ENCODE results near the gene TMEM50B. TPM values are rescaled to one million over a fixed set of nuclear protein-coding genes. Genes with fewer than 3 reads are reported as not detected.

Gene TMEM50B
- total and polyA plus RNA-seq, 2 experiments from 2014 or later: 25.1 to 26.1 TPM

DNA sequence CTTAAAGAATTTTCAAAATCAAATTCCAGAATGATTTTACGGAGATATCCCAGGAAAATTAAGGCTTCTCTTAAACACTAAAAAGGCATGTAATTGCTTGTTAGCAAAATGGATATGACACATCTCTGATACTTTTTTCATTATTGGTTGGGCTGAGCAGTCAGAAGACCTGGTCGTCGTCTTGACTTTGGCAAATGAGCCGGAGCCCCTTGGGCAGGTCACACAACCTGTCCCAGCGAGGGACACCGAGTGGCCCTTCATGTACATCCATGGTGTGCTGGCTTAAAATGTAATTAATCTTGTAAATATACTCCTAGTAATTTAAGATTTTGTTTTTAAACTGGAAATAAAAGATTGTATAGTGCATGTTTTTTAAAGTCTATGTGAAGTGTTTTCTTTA lies 42.6 kb downstream of the TMEM50B start (continued):
- no peak for TF ChIP-seq NANOG (IDR thresholded peaks at IDR 0.05; ENCODE audit: borderline replicate concordance)
- no peak for TF ChIP-seq EZH2 (IDR thresholded peaks at IDR 0.05; ENCODE audit: low read depth, unreplicated experiment)
- TF ChIP-seq, protein P1, sequence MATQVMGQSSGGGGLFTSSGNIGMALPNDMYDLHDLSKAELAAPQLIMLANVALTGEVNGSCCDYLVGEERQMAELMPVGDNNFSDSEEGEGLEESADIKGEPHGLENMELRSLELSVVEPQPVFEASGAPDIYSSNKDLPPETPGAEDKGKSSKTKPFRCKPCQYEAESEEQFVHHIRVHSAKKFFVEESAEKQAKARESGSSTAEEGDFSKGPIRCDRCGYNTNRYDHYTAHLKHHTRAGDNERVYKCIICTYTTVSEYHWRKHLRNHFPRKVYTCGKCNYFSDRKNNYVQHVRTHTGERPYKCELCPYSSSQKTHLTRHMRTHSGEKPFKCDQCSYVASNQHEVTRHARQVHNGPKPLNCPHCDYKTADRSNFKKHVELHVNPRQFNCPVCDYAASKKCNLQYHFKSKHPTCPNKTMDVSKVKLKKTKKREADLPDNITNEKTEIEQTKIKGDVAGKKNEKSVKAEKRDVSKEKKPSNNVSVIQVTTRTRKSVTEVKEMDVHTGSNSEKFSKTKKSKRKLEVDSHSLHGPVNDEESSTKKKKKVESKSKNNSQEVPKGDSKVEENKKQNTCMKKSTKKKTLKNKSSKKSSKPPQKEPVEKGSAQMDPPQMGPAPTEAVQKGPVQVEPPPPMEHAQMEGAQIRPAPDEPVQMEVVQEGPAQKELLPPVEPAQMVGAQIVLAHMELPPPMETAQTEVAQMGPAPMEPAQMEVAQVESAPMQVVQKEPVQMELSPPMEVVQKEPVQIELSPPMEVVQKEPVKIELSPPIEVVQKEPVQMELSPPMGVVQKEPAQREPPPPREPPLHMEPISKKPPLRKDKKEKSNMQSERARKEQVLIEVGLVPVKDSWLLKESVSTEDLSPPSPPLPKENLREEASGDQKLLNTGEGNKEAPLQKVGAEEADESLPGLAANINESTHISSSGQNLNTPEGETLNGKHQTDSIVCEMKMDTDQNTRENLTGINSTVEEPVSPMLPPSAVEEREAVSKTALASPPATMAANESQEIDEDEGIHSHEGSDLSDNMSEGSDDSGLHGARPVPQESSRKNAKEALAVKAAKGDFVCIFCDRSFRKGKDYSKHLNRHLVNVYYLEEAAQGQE (IDR thresholded peaks at IDR 0.05; ENCODE audit: unreplicated experiment): no peak
- TF ChIP-seq CREB1 (CRISPR knock-in tag; IDR thresholded peaks at IDR 0.05; ENCODE audit: low read depth): no peak

DNA sequence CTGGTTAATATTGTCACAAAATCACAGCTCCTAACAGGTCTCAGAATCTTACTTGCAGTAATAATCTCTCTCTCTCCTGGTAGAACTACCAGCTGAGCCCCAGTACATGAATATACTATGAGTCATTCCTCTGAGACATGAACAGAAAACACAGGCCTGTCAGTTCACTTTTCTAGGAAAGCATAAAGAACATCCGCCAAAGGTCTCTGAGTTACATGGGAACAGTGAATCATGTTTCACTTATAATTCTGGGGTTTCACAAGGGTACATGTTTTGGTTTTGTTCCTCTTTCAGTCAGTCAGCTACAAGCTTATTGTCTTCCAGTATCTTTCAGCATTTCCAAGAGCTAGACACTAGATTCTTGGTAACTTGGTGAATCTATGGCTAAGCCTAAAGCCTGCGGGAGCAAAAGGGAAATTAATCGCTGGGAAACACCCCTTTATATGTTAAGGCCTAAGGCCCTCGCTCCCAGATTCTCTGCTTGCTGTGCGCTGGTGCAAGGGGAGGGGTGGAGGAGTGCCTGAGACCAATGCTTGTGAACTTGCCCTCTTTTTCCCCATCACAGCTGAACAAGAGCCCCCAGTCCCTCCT lies 44.9 kb downstream of the TMEM50B start:
- Histone ChIP-seq H4K20me1 (replicated peaks; ENCODE audit: insufficient read depth) (peaks cover 4% of the 10 kb centered on the region), H3K27me3 (ENCODE audit: insufficient read depth) (no peaks in the 10 kb centered on the region), H3F3A (replicated peaks; ENCODE audit: low read depth) (0 out of 2 replicates have a peak, but pooled peaks cover 4% of the 10 kb centered on the region), H3K36me3 (ENCODE audit: insufficient read depth) (peaks cover 17% of the 10 kb centered on the region), H3K27ac (ENCODE audit: low read depth) (peak overlapping the region; percentile 21; the same call in 1 of the 2 replicates), H3K4me2 (no peak overlapping the region), H2AFZ (no peak overlapping the region), H3K4me1 (ENCODE audit: insufficient read depth) (no peaks in the 10 kb centered on the region), H3K79me2 (replicated peaks; ENCODE audit: insufficient read depth) (no peaks in the 10 kb centered on the region), H3K9me2 (ENCODE audit: insufficient read depth) (no peaks in the 10 kb centered on the region), H3K4me3 (no peak overlapping the region)
- H3K9me3 Mint-ChIP-seq: no peaks in the 10 kb centered on the region
- DNase-seq (ENCODE audit: low spot score) (no peak), ATAC-seq (no peak)
- no peaks in the 10 kb centered on the region for H3K4me1 Mint-ChIP-seq
- no peak for TF ChIP-seq EZH2 (IDR thresholded peaks at IDR 0.05; ENCODE audit: low read depth, unreplicated experiment)
- TF ChIP-seq STAT1 (IDR thresholded peaks at IDR 0.05; ENCODE audit: unreplicated experiment): no peak
- TF ChIP-seq, protein P1 (IDR thresholded peaks at IDR 0.05; ENCODE audit: unreplicated experiment): no peak
- no peak for TF ChIP-seq ZNF114 (CRISPR knock-in tag; IDR thresholded peaks at IDR 0.05)
- TF ChIP-seq NANOG (IDR thresholded peaks at IDR 0.05; ENCODE audit: borderline replicate concordance): no peak
- TF ChIP-seq ZNF331 (CRISPR knock-in tag; IDR thresholded peaks at IDR 0.05; ENCODE audit: low read depth): no peak
- TF ChIP-seq JUNB (IDR thresholded peaks at IDR 0.05; ENCODE audit: unreplicated experiment): no peak
- no peak for TF ChIP-seq CREB1 (CRISPR knock-in tag; IDR thresholded peaks at IDR 0.05; ENCODE audit: low read depth)
- no peak for TF ChIP-seq POLR2AphosphoS5 (IDR thresholded peaks at IDR 0.05; ENCODE audit: low read depth)
- peaks cover 2% of the 10 kb centered on the region for H3K27me3 Mint-ChIP-seq (ENCODE audit: insufficient read depth, low read depth, poor library complexity)
- no peak overlapping the region for H3K27ac Mint-ChIP-seq
- H3K36me3 Mint-ChIP-seq (ENCODE audit: low read depth): peaks cover 51% of the 10 kb centered on the region
- no peak overlapping the region for H3K4me3 Mint-ChIP-seq

Data from GM23338 (cell line).